Activated CD8-positive, alpha-beta memory T cell treated with anti-CD3 and anti-CD28 coated beads for 1 hour (primary cell): ENCODE results near the gene SH3RF3.

ENCODE experiments used
- DNase-seq, 2 donors: peaks; one replicate each; pipeline ENCODE4 v3.0.0-alpha.2; 2020; ENCODE audit warnings: low read depth in 1 of 2; ENCODE audit errors: extremely low read depth in 1 of 2

Gene SH3RF3

DNA sequence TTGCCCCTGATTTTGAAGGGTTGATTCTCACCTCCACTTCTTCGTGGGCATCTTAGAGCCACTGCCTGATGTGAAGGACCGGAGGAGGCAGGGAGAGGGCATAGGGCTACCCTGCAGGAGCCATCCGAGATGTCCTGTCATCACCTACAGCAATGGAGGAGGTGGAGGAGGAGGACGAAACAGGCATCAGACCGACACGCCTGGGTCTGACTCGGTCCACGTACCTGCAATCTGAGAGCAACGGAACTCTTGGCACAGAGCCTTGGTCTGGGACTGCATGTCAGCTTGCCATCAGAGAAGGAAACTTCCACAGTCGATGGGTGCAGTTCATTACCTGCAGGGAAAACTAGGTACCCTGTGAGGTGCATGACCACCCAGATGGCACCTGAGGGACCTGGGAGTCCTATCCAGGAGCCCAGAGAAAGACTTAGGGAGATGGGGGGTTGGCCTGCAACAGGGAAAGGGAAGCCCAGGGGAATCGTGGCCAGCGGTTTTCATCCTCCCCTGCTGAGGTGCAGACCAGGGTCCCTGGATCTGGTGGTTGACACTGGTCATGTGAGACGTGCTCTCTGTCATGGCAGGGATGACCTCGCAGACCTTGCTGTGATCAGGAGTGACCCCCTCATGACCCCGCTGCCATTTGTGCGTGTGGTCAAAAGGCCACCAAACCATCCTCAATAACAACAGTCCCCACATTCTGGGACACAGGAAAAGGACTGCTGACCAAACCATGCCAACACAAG is 293.9 kb downstream of the SH3RF3 start:
- DNase-seq = no peak

DNA sequence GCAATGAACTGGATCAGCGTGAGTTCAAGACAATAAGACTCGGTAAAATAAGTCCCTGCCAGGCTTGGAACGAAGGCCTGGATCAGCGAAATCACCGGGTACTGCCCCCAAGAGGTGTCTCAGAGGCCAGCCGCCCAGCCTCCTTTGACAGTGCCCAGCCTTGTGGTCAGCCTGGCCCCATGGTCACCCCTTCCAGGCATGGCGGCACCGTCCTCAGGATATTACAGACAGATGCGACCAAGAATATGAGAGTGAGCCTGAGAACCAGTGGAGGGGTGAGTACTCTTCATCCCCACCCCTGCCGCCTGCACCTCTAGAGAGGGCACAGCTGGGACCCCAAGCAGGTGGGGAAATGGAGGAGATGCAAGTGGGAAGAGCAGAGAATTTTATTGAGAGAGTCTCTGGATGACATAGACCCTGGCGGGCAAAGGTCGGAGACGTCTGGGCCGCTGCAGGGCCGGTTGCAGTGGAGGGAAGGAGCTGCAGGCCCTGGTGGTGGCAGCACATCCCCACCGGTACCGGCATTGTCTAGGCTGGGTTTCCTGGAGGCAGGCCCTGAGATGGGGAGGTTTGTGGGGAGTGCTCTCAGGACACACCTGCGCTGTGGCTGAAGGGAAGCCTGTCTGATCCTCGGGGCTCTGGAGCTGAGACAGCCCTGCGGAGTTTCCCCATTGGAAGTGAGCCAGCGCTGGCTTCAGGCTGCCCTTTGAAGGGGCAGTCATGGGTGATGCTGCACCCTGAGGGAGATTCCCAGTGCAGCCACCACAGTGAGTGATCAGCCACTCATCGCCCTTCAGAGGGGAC is 294.8 kb downstream of the SH3RF3 start:
- no peak for DNase-seq

DNA sequence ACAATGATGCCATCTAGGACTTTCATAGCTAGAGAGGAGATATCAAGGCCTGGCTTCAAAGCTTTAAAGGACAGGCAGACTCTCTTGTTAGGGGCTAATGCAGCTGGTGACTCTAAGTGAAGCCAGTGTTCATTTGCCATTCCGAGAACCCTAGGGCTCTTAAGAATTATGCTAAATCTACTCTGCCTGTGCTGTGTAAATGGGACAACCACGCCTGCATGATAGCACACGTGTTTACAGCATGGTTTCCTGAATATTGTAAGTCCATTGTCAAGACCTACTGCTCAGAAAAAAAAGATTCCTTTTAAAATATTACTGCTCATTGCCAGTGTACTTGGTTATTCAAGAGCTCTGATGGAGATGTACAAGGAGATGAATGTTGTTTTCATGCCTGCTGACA is 296.4 kb downstream of the SH3RF3 start:
- no peak for DNase-seq

DNA sequence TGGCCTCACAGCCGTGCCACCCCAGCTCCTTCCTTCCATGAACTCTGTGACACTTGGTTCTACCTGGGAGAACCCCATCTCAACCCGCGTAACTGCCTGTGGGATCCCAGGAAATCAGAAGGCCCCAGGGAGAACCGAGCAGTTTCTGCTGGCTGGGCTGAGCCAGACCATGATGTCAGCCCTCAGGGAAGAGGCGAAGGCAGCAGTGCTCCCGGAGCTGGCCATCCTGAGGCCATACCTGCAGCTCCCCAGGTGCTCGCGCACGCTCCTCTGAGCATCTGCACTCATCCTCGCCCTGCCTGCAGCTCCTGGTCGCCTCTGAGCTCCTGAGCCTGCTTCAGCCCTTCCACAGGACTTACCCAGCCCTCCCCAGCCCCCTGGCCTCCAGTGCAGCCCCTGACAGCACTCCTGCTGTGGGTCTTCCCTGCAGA is 298.7 kb downstream of the SH3RF3 start:
- DNase-seq = no peak

DNA sequence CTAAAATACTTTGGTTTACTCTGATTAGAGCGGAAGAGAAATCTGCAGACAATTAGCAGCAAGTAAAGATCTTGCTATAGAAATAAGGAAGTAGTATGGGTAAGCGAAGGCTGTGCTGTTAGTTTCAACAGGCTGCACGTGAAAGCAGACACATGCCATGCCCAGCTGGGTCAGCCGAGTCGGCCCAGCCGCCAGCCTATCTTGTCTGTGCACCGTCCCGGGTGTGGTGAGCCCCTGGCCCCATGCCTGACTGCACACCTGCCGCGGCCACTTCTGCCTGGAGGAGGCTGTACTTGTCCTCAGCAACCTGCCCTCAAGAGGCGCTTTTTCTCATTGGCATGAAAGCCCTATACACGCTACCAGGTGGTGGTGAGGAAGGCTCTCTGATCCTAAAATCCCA is 299.3 kb downstream of the SH3RF3 start:
- DNase-seq = no peak

DNA sequence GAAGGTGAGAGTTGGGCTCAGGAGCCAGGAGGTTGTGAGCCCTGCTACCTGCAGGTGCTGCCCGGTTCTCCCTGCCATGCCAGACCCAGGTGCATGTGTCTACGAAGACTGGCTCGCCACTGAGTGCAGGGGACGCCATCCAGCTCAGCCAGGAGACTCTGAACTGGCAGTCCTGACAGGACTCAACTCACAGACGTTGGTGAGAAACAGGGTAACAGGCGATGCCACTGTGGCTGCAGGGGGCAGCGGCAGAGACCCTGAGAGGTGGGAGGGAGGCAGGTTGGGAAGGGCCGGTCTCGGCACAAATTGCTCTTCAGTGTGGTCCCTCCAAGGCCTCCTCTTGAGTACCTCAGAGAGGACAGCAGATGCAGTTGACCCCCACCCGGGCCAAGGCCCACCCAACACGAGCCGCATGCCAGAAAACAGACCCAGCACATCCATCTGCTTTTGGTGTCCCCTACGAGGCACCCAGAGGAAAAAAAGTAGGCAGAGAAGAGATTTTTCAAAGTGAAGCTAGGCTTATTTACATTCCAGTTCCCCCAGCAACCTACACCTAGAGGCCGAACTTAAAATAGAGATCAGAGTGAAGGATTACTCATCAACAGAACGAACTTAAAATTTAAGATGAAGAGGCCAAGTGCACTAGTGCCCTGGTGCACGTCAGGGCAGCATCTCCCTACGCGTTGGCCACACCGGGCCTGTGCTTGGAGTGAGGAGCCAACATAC is 300.0 kb downstream of the SH3RF3 start:
- DNase-seq = no peak

DNA sequence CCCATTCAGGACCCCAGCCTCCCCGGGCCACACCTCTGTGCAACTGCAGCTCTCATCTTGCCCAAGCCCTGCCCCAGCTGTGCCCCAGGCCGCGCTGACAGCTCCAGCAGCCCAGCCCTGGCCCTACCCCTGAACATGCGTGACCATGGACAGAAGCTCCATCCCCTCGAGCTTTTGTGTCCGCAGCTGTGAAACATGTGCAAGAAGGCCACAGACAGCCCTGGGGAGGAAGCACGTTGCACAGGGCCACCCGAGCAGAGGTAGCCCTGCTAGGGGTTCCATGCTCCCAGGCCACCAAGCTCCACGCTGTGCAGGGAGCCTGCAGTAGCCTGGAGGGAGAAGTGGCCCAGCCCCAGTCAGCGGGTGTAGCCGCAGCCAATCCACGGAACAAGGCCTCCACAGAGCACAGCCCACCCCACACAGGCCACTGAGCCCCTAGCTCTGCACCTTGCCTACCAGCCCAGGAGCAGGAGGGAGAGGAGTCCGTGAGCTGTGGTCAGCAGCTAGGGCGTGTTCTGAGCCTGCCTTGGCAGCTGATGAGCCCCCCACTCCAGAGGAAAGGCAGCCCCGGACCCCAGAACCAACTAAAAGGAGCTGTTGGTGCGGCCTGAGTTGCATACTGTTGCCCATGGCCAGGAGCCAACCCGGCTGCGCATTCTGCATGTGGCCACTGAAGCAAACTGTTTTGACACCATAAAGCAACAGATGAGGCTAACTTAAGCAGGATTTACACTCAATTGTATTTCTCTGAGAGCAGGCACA is 300.7 kb downstream of the SH3RF3 start:
- DNase-seq = no peak

DNA sequence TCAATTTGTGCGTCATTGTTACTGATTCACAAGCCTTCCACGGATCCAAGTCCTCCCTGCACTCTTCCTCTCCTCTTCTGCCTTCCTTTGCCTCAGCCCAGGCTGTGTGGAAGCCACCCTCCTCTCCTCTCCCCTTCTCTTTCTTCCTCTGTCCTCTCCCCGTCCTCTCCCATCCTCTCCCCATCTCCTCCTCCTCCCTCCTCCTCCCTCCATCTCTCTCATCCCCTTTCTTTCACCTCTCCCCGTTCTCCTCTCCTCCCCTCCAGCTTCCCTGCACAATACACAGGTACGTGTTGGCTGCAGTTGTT is 301.3 kb downstream of the SH3RF3 start:
- no peak for DNase-seq

DNA sequence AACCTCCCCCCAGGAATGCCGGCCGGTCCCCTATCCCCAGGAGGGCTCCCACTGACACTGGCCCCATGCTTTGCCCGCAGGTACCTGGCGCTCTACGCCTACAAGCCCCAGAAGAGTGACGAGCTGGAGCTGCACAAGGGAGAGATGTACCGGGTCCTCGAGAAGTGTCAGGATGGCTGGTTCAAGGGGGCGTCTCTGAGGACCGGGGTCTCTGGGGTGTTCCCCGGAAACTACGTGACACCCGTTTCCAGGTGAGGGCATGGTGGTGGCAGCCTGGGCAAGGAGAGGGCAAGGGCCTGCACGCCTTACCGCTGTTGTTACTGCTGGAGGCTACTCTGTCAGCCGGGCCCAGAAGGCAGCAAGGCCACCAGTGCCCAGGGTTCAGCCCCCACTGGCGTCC is 303.4 kb downstream of the SH3RF3 start:
- DNase-seq = no peak

DNA sequence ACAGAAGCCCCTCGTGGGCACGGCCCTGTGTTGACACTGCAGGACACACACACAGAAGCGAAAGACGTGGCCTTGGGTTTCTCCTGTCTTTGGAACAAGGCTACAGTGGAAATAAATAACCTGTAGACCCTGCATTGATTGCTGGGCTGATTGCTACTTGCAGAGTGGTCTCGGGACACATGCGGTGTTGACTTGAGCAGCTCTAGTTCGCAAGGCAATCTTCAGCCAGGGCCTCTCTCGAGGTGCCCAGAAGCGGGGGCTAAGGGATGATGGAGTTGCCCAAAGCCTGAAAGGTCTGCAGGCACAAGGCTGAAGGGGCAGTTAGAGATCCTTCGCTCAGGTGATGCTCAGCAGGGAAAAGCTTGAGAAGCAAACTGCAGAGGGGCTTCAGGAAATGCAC is 304.5 kb downstream of the SH3RF3 start:
- DNase-seq = no peak

DNA sequence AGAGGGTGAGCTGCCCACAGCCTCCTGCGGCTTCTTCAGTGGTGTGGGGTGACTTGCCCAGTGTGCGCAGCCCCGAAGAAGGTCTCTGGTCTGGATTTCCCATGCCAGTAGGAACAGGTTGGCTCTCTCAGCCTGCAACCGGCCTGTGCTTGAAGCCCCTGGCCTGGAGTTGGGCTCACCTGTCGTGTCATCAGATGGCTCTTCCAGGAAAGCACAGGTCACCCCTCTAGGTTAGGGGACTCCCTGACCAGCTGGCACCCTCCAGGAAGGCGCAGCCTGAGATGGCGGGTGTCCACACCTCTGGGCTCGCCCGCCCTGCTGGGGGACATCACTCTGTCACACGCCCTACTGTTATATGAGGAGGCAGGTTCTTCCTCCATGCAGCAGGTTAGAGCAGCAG is 304.9 kb downstream of the SH3RF3 start:
- no peak for DNase-seq

DNA sequence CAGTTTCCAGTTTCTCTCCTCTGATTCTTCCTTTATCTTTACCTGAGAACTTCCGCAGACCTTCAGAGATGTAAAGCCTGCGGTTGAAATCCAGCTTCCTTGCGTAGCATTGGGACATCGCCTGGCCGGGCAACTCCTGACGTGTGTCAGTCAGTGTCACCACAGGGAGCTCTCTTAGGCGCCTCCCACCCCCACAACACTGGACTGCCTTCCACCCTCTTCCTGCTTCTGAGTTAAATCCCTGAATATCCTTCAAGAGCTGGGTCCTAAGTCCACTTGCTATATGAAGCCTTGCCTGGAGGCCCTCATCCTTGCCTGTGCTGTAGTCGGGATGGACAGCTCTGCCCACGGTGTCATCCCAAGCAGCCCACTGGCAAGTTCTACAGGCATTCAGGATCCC is 305.3 kb downstream of the SH3RF3 start:
- no peak for DNase-seq

DNA sequence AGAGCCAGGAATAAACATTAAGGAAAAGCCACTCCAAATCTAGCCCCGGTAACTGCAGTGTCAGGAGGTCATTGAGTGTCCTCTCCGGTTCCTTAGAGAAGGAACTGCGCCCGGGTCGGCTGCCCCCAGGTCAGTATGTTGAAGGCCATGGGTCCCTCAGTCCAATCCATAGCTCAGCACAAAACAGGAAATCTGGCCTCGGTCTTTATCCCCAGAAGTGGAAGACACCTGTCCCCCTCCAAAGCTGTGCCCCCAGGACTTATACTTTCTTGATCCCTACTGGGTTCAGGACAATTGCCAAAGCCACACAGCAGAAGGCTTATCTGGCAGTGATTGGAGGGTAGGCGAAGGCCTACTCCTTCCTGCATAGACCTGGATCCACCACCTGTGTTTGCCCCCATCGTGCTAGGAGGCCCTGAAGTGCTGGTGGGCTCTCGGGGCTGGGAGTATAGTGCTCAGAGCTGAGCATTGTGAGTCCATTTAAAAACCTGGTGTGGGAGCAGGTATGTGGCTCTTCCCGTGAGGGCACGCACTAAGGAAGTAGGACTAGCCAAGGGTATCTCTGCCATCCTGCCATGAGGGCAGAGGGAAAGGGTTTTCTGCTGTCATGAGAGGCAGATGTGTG is 306.2 kb downstream of the SH3RF3 start:
- DNase-seq = no peak

DNA sequence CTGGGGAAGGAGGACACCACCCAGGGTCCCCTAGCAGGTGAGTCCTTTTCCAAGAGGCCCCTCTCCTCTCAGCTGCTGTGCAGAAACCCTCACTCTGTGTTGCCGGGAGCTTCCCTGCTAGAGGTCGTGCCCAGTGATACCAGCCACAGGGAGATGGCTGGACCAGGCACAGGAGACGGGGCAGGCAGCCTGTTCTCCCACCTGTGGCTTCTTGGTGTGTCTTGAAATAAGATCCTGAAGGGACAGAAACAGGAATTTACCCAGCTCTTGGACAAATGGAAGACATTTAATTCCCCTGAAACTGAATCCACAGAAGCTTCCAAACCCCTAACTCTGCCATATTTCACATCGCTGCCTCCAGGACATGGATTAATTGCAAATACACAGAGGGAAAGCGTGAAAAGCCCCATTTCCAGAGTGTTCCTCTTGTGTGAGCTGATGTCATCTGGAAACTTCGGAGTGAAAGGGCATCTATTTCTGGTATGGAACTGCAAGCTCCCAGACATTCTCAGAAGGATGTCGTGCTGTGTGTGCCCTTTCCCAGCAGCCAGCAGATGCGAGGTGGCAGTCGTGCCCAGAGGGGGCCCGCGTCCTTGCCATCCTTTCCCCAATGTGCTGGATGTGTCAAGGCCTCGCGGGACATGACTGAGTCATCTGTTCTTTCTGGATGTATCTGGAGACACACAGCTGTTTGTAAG is 307.0 kb downstream of the SH3RF3 start:
- no peak for DNase-seq

DNA sequence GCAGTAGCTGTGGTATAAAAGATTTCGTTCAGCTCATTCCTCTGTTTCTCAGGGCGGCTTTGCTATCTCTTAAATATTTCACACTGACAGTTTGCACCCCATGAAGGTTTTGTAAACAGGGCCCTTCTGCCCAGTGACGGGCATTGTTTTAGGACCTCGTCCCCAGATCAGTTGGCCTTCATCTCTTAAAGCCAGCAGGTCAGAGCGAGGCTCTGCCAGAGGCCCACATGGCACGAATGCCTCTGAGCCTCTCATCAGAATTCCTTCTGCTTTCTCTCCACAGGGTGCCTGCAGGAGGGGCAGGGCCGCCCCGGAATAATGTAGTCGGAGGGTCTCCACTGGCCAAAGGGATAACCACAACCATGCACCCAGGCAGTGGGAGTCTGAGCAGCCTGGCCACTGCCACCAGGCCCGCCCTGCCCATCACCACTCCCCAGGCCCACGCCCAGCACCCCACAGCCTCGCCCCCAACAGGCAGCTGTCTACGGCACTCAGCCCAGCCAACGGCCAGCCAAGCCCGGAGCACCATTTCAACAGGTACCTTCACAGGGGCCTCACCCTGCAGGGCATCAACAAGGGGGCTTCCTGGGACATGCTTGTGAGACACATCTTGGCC is 307.7 kb downstream of the SH3RF3 start:
- no peak for DNase-seq

DNA sequence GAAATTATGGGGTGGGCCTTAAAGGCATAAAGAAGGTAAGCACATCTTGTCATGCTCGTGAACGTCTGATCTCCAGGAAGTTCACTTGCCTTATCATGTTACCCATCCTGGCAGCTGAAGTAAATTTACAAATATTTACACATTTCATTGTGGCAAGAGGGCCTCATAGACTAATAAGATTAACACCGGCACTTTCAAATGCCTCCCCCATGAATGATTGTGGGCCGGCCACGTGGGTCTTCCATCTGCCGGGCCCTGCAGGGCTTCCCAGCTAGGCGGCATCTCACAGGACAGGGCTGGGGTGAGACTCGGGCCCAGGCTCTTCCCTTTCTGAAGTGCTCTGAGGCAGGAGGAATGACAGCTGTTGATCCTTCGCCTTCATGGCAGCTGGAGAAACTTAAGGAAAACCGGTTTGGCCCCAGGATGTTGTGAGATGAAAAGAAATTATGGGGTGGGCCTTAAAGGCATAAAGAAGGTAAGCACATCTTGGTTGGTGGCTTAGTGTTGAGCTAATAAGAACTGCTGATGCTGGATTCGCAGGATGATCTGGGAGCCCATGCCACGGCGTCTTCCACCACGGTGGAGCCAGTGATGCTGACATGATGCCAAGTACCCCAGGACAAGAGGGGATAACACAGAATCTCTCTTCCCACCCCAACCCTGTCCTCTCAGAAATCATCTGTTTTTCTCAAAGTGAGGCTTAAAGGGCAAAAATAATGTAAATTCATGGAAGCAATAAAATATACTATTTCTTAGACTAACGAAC is 308.5 kb downstream of the SH3RF3 start:
- no peak for DNase-seq

DNA sequence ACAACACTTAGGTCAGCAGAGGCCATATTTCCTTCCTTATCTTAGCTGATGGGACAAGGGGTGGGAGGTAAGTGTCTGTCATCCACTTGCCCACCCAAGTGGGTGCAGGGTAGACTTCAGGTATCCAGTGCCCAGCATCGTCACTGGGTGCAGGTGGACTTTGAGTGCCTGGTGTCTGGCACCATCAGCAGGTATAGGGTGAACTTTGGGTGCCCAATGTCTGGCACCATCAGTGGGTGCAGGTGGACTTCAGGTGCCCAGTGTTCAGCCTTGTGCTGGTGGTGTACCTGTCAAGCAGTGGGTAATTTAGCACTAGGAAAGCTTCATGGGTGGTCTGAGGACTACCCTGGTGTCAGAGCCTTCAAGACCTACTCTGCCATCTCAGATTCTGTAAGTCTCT is 309.1 kb downstream of the SH3RF3 start:
- no peak for DNase-seq

DNA sequence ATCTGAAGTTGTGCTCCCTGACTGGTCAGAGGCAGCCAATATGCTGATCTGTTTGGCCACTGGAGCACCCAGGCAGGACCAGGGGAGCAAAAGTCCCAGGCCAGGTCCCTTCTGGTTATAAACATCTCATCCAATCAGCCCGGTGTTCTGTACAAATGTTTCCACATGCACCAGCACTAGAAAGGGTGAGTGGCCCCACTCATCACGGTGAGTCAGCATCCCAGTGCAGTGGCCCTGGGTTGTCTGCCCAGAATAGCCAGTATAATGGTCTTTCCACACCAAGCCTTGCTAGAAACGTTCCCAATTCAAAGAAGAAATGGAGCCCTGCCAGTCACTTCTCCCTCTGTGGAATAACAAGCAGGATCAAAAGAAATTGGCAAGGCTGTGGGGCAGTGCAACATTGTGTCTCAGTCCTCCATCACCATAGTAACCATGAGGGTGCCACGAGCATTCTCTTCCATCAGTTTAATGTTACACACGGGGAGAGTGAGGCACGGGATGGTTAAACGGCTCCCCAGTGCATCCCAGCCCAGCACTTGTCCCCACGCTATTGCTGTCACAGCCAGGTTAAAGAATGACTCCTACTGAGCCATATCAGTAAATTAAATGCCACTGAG is 309.9 kb downstream of the SH3RF3 start:
- no peak for DNase-seq

DNA sequence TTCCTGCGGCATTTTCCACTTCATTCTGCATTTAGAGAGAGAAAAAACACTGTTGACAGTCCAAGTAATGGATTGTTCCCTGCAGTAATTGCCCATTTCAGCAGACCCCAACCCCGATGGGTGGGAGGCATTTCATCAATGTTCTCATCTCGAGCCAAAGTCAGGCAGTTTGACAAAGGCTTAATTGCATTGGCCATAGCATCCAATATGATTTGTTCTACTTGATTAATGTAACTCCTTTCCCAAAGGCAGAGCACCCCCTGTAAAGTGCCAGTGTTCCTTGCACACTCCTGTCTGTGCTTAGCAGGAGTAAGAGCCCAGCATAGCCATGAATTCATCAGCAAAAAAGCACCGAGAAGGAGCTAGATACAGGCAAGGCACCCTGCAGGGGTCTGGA is 310.4 kb downstream of the SH3RF3 start:
- DNase-seq = no peak
